ENCODE measurements around the gene ATXN1. TPM values are rescaled to one million over a fixed set of nuclear protein-coding genes. Genes with fewer than 3 reads are reported as not detected.
A peak's percentile ranks its signal among the peaks of the same experiment; 100 is the strongest.

ATXN1 gene
- total RNA-seq, 5 donors from 2014 or later (not counting 1 experiment from before 2014, with no cell fraction given) = 65.1 to 101 (median 77.5) TPM

DNA sequence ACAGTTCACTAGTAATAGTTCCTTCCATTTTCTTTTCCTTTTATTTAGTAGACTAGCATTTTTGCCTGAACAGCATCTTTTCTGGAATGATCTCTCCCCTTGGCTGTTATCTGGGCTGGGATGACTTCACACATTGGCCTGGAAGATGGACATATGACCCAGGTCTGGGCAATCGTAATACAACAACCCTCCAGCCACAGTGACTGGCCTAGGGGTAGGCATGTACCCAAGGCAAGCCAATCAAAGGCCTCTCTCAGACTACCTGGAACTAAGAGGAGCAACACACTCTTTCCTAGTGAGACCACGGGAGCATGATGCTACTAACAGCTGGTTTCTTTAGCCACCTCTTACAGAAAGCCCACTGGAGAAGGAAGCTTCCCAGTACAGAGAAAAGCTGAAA, 270.6 kb downstream of the ATXN1 start:
- Histone ChIP-seq H3K9me3 (no peaks in the 10 kb centered on the region), H3K27me3 (replicated peaks in 1 of 2; ENCODE audit: control insufficient read depth in 2 of 2, extremely low read depth in 1 of 2, insufficient read depth in 2 of 2, low read length in 1 of 2) (no peaks in the 10 kb centered on the region), H3K36me3 (ENCODE audit: control insufficient read depth in 2 of 2, extremely low read depth in 1 of 2, insufficient read depth in 1 of 2, low read length in 1 of 2) (no peaks in the 10 kb centered on the region), H3K4me3 (ENCODE audit: control insufficient read depth in 1 of 2, extremely low read depth in 1 of 2, low read length in 1 of 2) (no peak overlapping the region), H3K27ac (ENCODE audit: low read length) (no peak overlapping the region), H3K4me1 (ENCODE audit: control insufficient read depth in 1 of 2, extremely low read depth in 1 of 2, insufficient read depth in 2 of 2, low read length in 2 of 2) (peaks cover 26 to 31% of the 10 kb centered on the region in 2 experiments)
- Mint-ChIP-seq H3K4me1 (peaks cover 66 to 80% (median 76%) of the 10 kb centered on the region in 3 donors), H3K27ac (peak overlapping the region; percentile 53 to 84), H3K27me3 (no peaks in the 10 kb centered on the region), H3K9me3 (no peaks in the 10 kb centered on the region), H3K4me3 (no peak overlapping the region), H3K36me3 (peaks cover 10% of the 10 kb centered on the region)
- CTCF ChIA-PET = interaction anchor here (0.6 to 0.9 kb wide), 5 partner anchors 20 to 730 kb away, joined by 3 to 5 read pairs (median 4); no protein-coding TSS in a partner anchor
- POLR2A ChIA-PET = no interaction called here
- no peak for ATAC-seq (replicated peaks in 1 of 4)
- WGBS (ENCODE audit: insufficient coverage) = 100% methylated on average over 1 of the region's 2 CpGs
- no peak for DNase-seq

DNA sequence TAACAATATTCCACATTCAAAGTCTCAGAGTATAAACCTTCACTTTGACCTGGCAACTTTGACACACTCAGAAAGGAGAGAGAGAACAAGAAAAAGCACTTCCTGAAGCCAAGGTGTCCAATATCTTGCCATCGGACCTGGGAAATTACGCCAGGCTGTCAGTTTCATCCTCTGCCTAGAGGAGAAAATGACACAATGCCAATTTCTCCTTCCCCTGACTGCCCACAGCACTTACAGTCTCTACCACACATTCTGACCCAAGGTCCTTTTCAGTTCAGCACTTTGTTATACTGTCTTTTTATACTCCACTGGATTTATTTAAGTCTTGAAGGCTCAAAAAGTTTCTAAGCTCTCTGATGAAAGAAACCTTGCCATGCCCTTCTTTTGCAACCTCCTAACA, 272.4 kb downstream of the ATXN1 start:
- no peaks in the 10 kb centered on the region for H3K36me3 ChIP-seq (ENCODE audit: control insufficient read depth in 2 of 2, extremely low read depth in 1 of 2, insufficient read depth in 1 of 2, low read length in 1 of 2)
- no peak overlapping the region for H3K4me3 ChIP-seq (ENCODE audit: control insufficient read depth in 1 of 2, extremely low read depth in 1 of 2, low read length in 1 of 2)
- H3K27ac ChIP-seq (ENCODE audit: low read length) = peak overlapping the region; percentile 38
- no peaks in the 10 kb centered on the region for H3K27me3 ChIP-seq (replicated peaks in 1 of 2; ENCODE audit: control insufficient read depth in 2 of 2, extremely low read depth in 1 of 2, insufficient read depth in 2 of 2, low read length in 1 of 2)
- Mint-ChIP-seq H3K27ac (peak overlapping the region; percentile 84 to 85), H3K27me3 (no peaks in the 10 kb centered on the region), H3K4me1 (peaks cover 72 to 81% (median 80%) of the 10 kb centered on the region in 3 donors), H3K9me3 (no peaks in the 10 kb centered on the region), H3K4me3 (peak overlapping the region in 1 of 3 donors; percentile 22), H3K36me3 (peaks cover 22% of the 10 kb centered on the region)
- peaks cover 34 to 39% of the 10 kb centered on the region in 2 experiments for H3K4me1 ChIP-seq (ENCODE audit: control insufficient read depth in 1 of 2, extremely low read depth in 1 of 2, insufficient read depth in 2 of 2, low read length in 2 of 2)
- ChIA-PET POLR2A (interaction anchor here in 1 of 2 donors (0.8 to 1.0 kb wide), 2 partner anchors 16 to 75 kb away, joined by 3 to 4 read pairs; no protein-coding TSS in a partner anchor), CTCF (interaction anchor here in 1 of 2 donors (0.6 to 1.6 kb wide), 4 partner anchors 8 to 157 kb away, joined by 3 to 4 read pairs (median 4); no protein-coding TSS in a partner anchor)
- no peak for DNase-seq
- 80% methylated on average over 1 of the region's 2 CpGs for WGBS (ENCODE audit: insufficient coverage)
- no peak for ATAC-seq (replicated peaks in 1 of 4)
- H3K9me3 ChIP-seq = no peaks in the 10 kb centered on the region

- DNase-seq (peak in 2 of 35 experiments; percentile 18 to 60), ATAC-seq (replicated peaks in 1 of 4) (peak; percentile 9 to 30 (median 16))
- WGBS (ENCODE audit: insufficient coverage) = 31% methylated on average over 4 of the region's 6 CpGs
- Mint-ChIP-seq H3K4me1 (peaks cover 76 to 82% (median 81%) of the 10 kb centered on the region in 3 donors), H3K4me3 (peak overlapping the region; percentile 22 to 66 (median 59)), H3K36me3 (peaks cover 29% of the 10 kb centered on the region), H3K27me3 (no peaks in the 10 kb centered on the region), H3K9me3 (no peaks in the 10 kb centered on the region), H3K27ac (peak overlapping the region; percentile 84 to 85)
- Histone ChIP-seq H3K4me3 (ENCODE audit: control insufficient read depth in 1 of 2, extremely low read depth in 1 of 2, low read length in 1 of 2) (no peak overlapping the region), H3K36me3 (ENCODE audit: control insufficient read depth in 2 of 2, extremely low read depth in 1 of 2, insufficient read depth in 1 of 2, low read length in 1 of 2) (no peaks in the 10 kb centered on the region), H3K9me3 (no peaks in the 10 kb centered on the region), H3K4me1 (ENCODE audit: control insufficient read depth in 1 of 2, extremely low read depth in 1 of 2, insufficient read depth in 2 of 2, low read length in 2 of 2) (peaks cover 36 to 42% of the 10 kb centered on the region in 2 experiments), H3K27me3 (replicated peaks in 1 of 2; ENCODE audit: control insufficient read depth in 2 of 2, extremely low read depth in 1 of 2, insufficient read depth in 2 of 2, low read length in 1 of 2) (no peaks in the 10 kb centered on the region), H3K27ac (ENCODE audit: low read length) (peak overlapping the region; percentile 71)
- ChIA-PET POLR2A (interaction anchor here in 1 of 2 donors (0.8 to 1.0 kb wide), 2 partner anchors 17 to 74 kb away, joined by 3 to 4 read pairs; no protein-coding TSS in a partner anchor), CTCF (interaction anchor here in 1 of 2 donors (1.0 to 1.6 kb wide), 3 partner anchors 16 to 156 kb away, joined by 3 to 4 read pairs (median 4); no protein-coding TSS in a partner anchor)
Measured at GRCh38 chr6:16487996-16488674, 273.1 kb downstream of the ATXN1 start.

DNA sequence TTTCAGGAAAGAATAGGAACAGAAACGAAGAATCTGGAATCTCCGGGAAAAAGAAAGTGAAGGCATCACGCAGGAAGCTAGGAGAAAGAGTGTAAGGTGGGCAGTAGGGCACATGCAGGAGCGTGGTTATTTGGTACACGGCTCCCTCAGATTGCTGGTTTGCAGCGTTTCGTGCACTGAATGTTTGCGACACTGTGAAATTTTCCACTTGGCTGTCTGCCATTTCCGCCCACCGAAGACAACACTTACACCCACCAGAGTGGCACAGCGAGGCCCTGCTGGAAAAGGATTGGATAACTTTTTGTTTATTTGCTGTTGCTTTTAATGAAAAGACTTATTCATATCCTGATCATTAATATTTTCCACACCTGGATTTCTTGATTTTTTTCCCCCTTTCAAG, 274.6 kb downstream of the ATXN1 start:
- H3K9me3 Mint-ChIP-seq = no peaks in the 10 kb centered on the region
- Histone ChIP-seq H3K4me1 (ENCODE audit: control insufficient read depth in 1 of 2, extremely low read depth in 1 of 2, insufficient read depth in 2 of 2, low read length in 2 of 2) (peaks cover 49 to 55% of the 10 kb centered on the region in 2 experiments), H3K27ac (ENCODE audit: low read length) (peak overlapping the region; percentile 71), H3K27me3 (replicated peaks in 1 of 2; ENCODE audit: control insufficient read depth in 2 of 2, extremely low read depth in 1 of 2, insufficient read depth in 2 of 2, low read length in 1 of 2) (no peaks in the 10 kb centered on the region), H3K4me3 (ENCODE audit: control insufficient read depth in 1 of 2, extremely low read depth in 1 of 2, low read length in 1 of 2) (no peak overlapping the region), H3K9me3 (no peaks in the 10 kb centered on the region), H3K36me3 (ENCODE audit: control insufficient read depth in 2 of 2, extremely low read depth in 1 of 2, insufficient read depth in 1 of 2, low read length in 1 of 2) (no peaks in the 10 kb centered on the region)
- peak overlapping the region; percentile 84 to 85 for H3K27ac Mint-ChIP-seq
- peak overlapping the region; percentile 44 to 66 (median 66) for H3K4me3 Mint-ChIP-seq
- 42% methylated on average over 4 of the region's 11 CpGs for WGBS (ENCODE audit: insufficient coverage)
- ChIA-PET POLR2A (no interaction called here), CTCF (no interaction called here)
- no peaks in the 10 kb centered on the region for H3K27me3 Mint-ChIP-seq
- DNase-seq = peak in 18 of 35 experiments; percentile 4 to 76 (median 38)
- peaks cover 83 to 92% (median 89%) of the 10 kb centered on the region in 3 donors for H3K4me1 Mint-ChIP-seq
- H3K36me3 Mint-ChIP-seq = peaks cover 30% of the 10 kb centered on the region
- no peak for ATAC-seq (replicated peaks in 1 of 4)

GRCh38 chr6:16483315-16483875, 277.9 kb downstream of the ATXN1 start:
- H3K9me3 ChIP-seq = no peaks in the 10 kb centered on the region
- Mint-ChIP-seq H3K27ac (peak overlapping the region; percentile 89 to 93), H3K4me1 (peaks cover 81 to 91% (median 86%) of the 10 kb centered on the region in 3 donors), H3K9me3 (no peaks in the 10 kb centered on the region), H3K36me3 (peaks cover 46% of the 10 kb centered on the region), H3K4me3 (peak overlapping the region; percentile 54 to 60 (median 58)), H3K27me3 (no peaks in the 10 kb centered on the region)
- peaks cover 54 to 63% of the 10 kb centered on the region in 2 experiments for H3K4me1 ChIP-seq (ENCODE audit: control insufficient read depth in 1 of 2, extremely low read depth in 1 of 2, insufficient read depth in 2 of 2, low read length in 2 of 2)
- H3K4me3 ChIP-seq (ENCODE audit: control insufficient read depth in 1 of 2, extremely low read depth in 1 of 2, low read length in 1 of 2) = no peak overlapping the region
- H3K27me3 ChIP-seq (replicated peaks in 1 of 2; ENCODE audit: control insufficient read depth in 2 of 2, extremely low read depth in 1 of 2, insufficient read depth in 2 of 2, low read length in 1 of 2) = no peaks in the 10 kb centered on the region
- ATAC-seq (replicated peaks in 1 of 4) (peak; percentile 62 to 65 (median 63)), DNase-seq (peak in 12 of 35 experiments; percentile 8 to 82 (median 36))
- POLR2A ChIA-PET = interaction anchor here in 1 of 2 donors (0.6 to 1.0 kb wide), 2 partner anchors 27 to 63 kb away, joined by 3 to 5 read pairs; no protein-coding TSS in a partner anchor
- CTCF ChIA-PET = interaction anchor here in 1 of 2 donors (1.0 to 1.6 kb wide), 4 partner anchors 13 to 30 kb away, joined by 3 to 7 read pairs (median 4); no protein-coding TSS in a partner anchor
- whole genome bisulfite sequencing (ENCODE audit: insufficient coverage) = no CpG with 5 or more reads among the region's 2 CpGs
- H3K36me3 ChIP-seq (ENCODE audit: control insufficient read depth in 2 of 2, extremely low read depth in 1 of 2, insufficient read depth in 1 of 2, low read length in 1 of 2) = no peaks in the 10 kb centered on the region
- peak overlapping the region; percentile 84 for H3K27ac ChIP-seq (ENCODE audit: low read length)

DNA sequence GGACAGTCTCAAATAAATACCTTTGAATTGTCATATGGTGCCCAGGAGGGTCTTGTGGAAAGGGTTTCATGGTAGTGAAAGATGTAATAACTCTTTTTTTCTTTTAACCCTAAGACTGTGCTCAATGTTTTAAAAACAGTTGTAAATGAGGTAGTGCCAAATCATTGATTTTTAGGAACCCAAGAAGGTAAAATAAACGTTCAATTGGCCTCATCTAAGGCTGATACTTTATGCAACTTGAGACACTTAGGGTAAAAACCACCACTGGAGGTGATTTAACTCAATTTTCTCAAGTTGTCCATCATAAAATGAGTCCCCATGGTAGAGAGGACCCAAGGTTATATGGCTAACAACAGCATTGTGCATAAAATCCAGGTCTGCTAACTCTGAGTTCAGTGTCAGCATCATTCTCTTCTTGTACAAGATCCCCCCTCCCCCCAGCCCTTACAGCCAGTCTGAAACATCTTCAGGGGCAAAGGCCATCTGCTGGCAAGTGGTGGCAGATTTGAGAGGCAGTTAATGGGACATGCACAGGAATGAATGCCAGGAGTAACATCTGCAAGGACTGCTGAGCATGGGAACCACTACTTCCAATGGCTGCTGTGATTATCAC, 278.5 kb downstream of the ATXN1 start:
- Histone ChIP-seq H3K9me3 (no peaks in the 10 kb centered on the region), H3K27ac (ENCODE audit: low read length) (peak overlapping the region; percentile 84), H3K27me3 (replicated peaks in 1 of 2; ENCODE audit: control insufficient read depth in 2 of 2, extremely low read depth in 1 of 2, insufficient read depth in 2 of 2, low read length in 1 of 2) (no peaks in the 10 kb centered on the region), H3K36me3 (ENCODE audit: control insufficient read depth in 2 of 2, extremely low read depth in 1 of 2, insufficient read depth in 1 of 2, low read length in 1 of 2) (no peaks in the 10 kb centered on the region), H3K4me1 (ENCODE audit: control insufficient read depth in 1 of 2, extremely low read depth in 1 of 2, insufficient read depth in 2 of 2, low read length in 2 of 2) (peaks cover 54 to 57% of the 10 kb centered on the region in 2 experiments), H3K4me3 (ENCODE audit: control insufficient read depth in 1 of 2, extremely low read depth in 1 of 2, low read length in 1 of 2) (no peak overlapping the region)
- ChIA-PET POLR2A (no interaction called here), CTCF (interaction anchor here (1.2 to 2.0 kb wide), 2 partner anchors 62 kb away, joined by 3 to 4 read pairs; no protein-coding TSS in a partner anchor)
- 40% methylated on average over 1 of the region's 1 CpG for WGBS (ENCODE audit: insufficient coverage)
- H3K36me3 Mint-ChIP-seq = peaks cover 50% of the 10 kb centered on the region
- H3K4me1 Mint-ChIP-seq = peaks cover 75 to 90% (median 84%) of the 10 kb centered on the region in 3 donors
- DNase-seq (peak in 2 of 35 experiments; percentile 5 to 46), ATAC-seq (replicated peaks in 1 of 4) (no peak)
- no peaks in the 10 kb centered on the region for H3K9me3 Mint-ChIP-seq
- H3K27me3 Mint-ChIP-seq = no peaks in the 10 kb centered on the region
- peak overlapping the region; percentile 89 to 93 for H3K27ac Mint-ChIP-seq
- H3K4me3 Mint-ChIP-seq = peak overlapping the region in 2 of 3 donors; percentile 54 to 60
